Measurements from ENCODE around the gene GALNT2.

- no peak for TF ChIP-seq POLR2AphosphoS5 (IDR thresholded peaks at IDR 0.05)
- TF ChIP-seq, protein P1, sequence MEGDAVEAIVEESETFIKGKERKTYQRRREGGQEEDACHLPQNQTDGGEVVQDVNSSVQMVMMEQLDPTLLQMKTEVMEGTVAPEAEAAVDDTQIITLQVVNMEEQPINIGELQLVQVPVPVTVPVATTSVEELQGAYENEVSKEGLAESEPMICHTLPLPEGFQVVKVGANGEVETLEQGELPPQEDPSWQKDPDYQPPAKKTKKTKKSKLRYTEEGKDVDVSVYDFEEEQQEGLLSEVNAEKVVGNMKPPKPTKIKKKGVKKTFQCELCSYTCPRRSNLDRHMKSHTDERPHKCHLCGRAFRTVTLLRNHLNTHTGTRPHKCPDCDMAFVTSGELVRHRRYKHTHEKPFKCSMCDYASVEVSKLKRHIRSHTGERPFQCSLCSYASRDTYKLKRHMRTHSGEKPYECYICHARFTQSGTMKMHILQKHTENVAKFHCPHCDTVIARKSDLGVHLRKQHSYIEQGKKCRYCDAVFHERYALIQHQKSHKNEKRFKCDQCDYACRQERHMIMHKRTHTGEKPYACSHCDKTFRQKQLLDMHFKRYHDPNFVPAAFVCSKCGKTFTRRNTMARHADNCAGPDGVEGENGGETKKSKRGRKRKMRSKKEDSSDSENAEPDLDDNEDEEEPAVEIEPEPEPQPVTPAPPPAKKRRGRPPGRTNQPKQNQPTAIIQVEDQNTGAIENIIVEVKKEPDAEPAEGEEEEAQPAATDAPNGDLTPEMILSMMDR (IDR thresholded peaks at IDR 0.05 in 8 of 11, conservative IDR thresholded peaks at IDR 0.05 in 3 of 11): no peak
- no peak for TF ChIP-seq POLR2A (IDR thresholded peaks at IDR 0.05)
These were observed 106.3 kb downstream of the GALNT2 start for GRCh38 chr1:230173187-230173975.

Measured in spleen (tissue), 7 donors.